GM12878 (cell line): ENCODE measurements around the gene ANKRD13C. TPM values are rescaled to one million over a fixed set of nuclear protein-coding genes. Genes with fewer than 3 reads are reported as not detected.

ENCODE experiments used
- ATAC-seq: fragments of 200-7000 bp; cut with Tn5 transposase; 3 replicates; pipeline ENCODE4 v1.9.1; 2020; ENCODE audit warnings: mild to moderate bottlenecking, moderate library complexity
- BruUV-seq: library from RNA; stranded (reverse); fragments of 400-500 nt; replicated peaks from 2 replicates; lab custom pipeline; 2021; lab: Mats Ljungman, UMichigan
- CTCF ChIA-PET: fragments of 300-600 bp; sonication (Branson Sonifier 250); formaldehyde crosslinking; extraction: SDS; loops from one replicate; lab custom pipeline; 2021; ENCODE audit warnings: inconsistent platforms; lab: Yijun Ruan, JAX
- POLR2A ChIA-PET: fragments of 350-600 bp; formaldehyde crosslinking; extraction: SDS; loops from one replicate; lab custom pipeline; 2021; ENCODE audit warnings: inconsistent platforms; lab: Charles Lee
- RAD21 ChIA-PET: fragments of 300-600 bp; sonication (Branson Sonifier 250); formaldehyde crosslinking; loops from one replicate; lab custom pipeline; 2023; ENCODE audit warnings: antibody characterized with exemption; ENCODE audit not compliant: unreplicated experiment; lab: Charles Lee
- SMC1A ChIA-PET: fragments of 300-600 bp; sonication (Branson Sonifier 250); formaldehyde crosslinking; loops from one replicate; lab custom pipeline; 2023; ENCODE audit not compliant: unreplicated experiment, uncharacterized antibody; lab: Charles Lee
- DNase-seq: peaks from one replicate; pipeline ENCODE4 v3.0.0-alpha.2; 2011; ENCODE audit warnings: low read depth, low spot score
- FAIRE-seq: peaks from 3 replicates; lab custom pipeline; 2011; peaks lifted over from hg19 to GRCh38; lab: Jason Lieb, UNC
- H2AFZ ChIP-seq: 2 replicates; pipeline ENCODE4 v1.6.0; 2011; ENCODE audit warnings: low read depth, low read length, control low read depth; ENCODE audit not compliant: control insufficient read depth
- H3K27ac ChIP-seq: 2 replicates; pipeline ENCODE4 v1.5.1; 2011; ENCODE audit warnings: control low read depth; ENCODE audit not compliant: control insufficient read depth, insufficient read depth
- H3K27me3 ChIP-seq, 2 experiments: replicated peaks in 1 of 2; 2 replicates each; pipeline versions ENCODE4 v1.6.0 to v1.6.1; 2011; ENCODE audit warnings: low read length in 1 of 2; ENCODE audit not compliant: control insufficient read depth in 2 of 2, insufficient read depth in 2 of 2
- H3K36me3 ChIP-seq, 2 experiments: 2 replicates each; pipeline ENCODE4 v1.5.1; 2011; ENCODE audit warnings: low read length in 1 of 2; ENCODE audit not compliant: control insufficient read depth in 2 of 2, insufficient read depth in 2 of 2
- H3K4me1 ChIP-seq: 2 replicates; pipeline ENCODE4 v1.6.1; 2011; ENCODE audit warnings: mild to moderate bottlenecking, low read length, moderate library complexity, mixed read lengths; ENCODE audit not compliant: control insufficient read depth, insufficient read depth
- H3K4me2 ChIP-seq: 2 replicates; pipeline ENCODE4 v1.6.0; 2011; ENCODE audit warnings: control low read depth; ENCODE audit not compliant: control insufficient read depth, insufficient read depth
- H3K4me3 ChIP-seq: fragments of 200-600 bp; sonication (generic); 2 replicates; pipeline ENCODE4 v1.5.1; 2016
- H3K79me2 ChIP-seq: 2 replicates; pipeline ENCODE4 v1.6.0; 2011; ENCODE audit warnings: low read length; ENCODE audit not compliant: control insufficient read depth, insufficient read depth
- H3K9ac ChIP-seq: 2 replicates; pipeline ENCODE4 v1.8.0; 2011; ENCODE audit warnings: low read length, control low read depth, mixed read lengths; ENCODE audit not compliant: control insufficient read depth, insufficient read depth
- H3K9me3 ChIP-seq: replicated peaks from 3 replicates; pipeline ENCODE4 v1.5.1; 2011; ENCODE audit warnings: mild to moderate bottlenecking, low read length; ENCODE audit not compliant: control insufficient read depth, insufficient read depth
- H4K20me1 ChIP-seq: 2 replicates; pipeline ENCODE4 v1.6.0; 2011; ENCODE audit not compliant: control insufficient read depth, insufficient read depth
- KLF5 ChIP-seq: fragments of 450-650 bp; IDR thresholded peaks from 2 replicates; pipeline ENCODE4 v1.6.1; 2014; ENCODE audit warnings: mild to moderate bottlenecking; ENCODE audit not compliant: partially characterized antibody
- LARP7 ChIP-seq: fragments of 450-650 bp; IDR thresholded peaks from 2 replicates; pipeline ENCODE4 v1.6.1; 2017; ENCODE audit warnings: mild to moderate bottlenecking
- TBL1XR1 ChIP-seq: IDR thresholded peaks from 2 replicates; pipeline ENCODE4 v1.6.1; 2012; ENCODE audit warnings: low read depth, low read length, improper control_type of control experiment
- in situ Hi-C: fragments of 300-500 bp; cut with MboI; formaldehyde crosslinking; loops from 9 replicates; pipeline ENCODE4 v1.14.3; 2018; ENCODE audit warnings: mixed read lengths
- intact Hi-C: fragments of 100-400 bp; cut with micrococcal nuclease; formaldehyde crosslinking; loops from one replicate; pipeline ENCODE4 v1.14.2; 2022; ENCODE audit not compliant: unreplicated experiment
- polyA plus RNA-seq, 11 experiments: library from polyadenylated mRNA; depleted of rRNA in 4 of 11; unstranded in 6 of 11; stranded (reverse) in 5 of 11; fragments of >200 nt; fragmentation: Nextera tagmentation in 4 of 11; fragmentation: Illumina TruSeq in 1 of 11; extraction: Ambion mirVana in 4 of 11; extraction: Trizol in 1 of 11; gene quantifications; 1 replicate in 1 of 11; 2 replicates in 10 of 11; pipeline versions ENCODE4 v1.2.1 to v1.2.3, GENCODE V29; 2011 to 2016; ENCODE audit warnings: inconsistent platforms in 2 of 11, missing spikeins in 2 of 11, low read depth in 1 of 11
- total RNA-seq, 4 experiments: library from RNA; depleted of rRNA in 3 of 4; stranded (reverse); fragments of >200 nt in 3 of 4; fragmentation: Illumina TruSeq in 1 of 4; extraction: Trizol in 1 of 4; gene quantifications; 2 replicates each; pipeline versions ENCODE4 v1.2.1 to v1.2.3, GENCODE V29; 2013 to 2021
- TF ChIP-seq, protein P1 (sequence below): fragments of 450-650 bp; formaldehyde crosslinking; IDR thresholded peaks from 2 replicates; pipeline ENCODE4 v1.4.0; 2020; ENCODE audit warnings: mild to moderate bottlenecking, moderate library complexity
- TF ChIP-seq, protein P2 (sequence below): IDR thresholded peaks from 2 replicates; pipeline ENCODE4 v1.6.1; 2012; ENCODE audit warnings: improper control_type of control experiment, low read depth, low read length; ENCODE audit not compliant: insufficient replicate concordance

The ANKRD13C gene
- total and polyA plus RNA-seq, 10 of the 15 experiments (the other 5 are each of a cell fraction or from before 2014, with no cell fraction given): 3.7 to 24.4 (median 14.1) TPM

DNA sequence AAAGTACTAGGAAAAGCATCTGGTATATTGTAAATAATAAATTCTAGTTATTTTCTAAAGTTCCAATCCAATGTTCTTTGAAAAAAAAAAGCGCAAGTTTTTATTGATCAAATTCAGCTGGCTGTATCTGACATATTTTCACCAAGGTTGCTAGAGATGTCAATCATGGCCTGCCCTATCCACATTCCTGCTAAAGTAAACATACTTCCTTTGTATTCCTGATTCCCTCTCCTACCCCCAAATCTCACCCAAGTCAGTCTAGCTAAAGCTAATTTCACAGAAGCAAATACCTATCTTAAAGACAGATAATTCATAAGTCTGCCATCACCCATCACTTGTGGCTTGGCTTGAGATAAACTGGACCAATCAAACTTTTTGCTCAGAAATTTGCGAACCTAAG is 21.3 kb downstream of the ANKRD13C start (continued):
- TF ChIP-seq, protein P1, sequence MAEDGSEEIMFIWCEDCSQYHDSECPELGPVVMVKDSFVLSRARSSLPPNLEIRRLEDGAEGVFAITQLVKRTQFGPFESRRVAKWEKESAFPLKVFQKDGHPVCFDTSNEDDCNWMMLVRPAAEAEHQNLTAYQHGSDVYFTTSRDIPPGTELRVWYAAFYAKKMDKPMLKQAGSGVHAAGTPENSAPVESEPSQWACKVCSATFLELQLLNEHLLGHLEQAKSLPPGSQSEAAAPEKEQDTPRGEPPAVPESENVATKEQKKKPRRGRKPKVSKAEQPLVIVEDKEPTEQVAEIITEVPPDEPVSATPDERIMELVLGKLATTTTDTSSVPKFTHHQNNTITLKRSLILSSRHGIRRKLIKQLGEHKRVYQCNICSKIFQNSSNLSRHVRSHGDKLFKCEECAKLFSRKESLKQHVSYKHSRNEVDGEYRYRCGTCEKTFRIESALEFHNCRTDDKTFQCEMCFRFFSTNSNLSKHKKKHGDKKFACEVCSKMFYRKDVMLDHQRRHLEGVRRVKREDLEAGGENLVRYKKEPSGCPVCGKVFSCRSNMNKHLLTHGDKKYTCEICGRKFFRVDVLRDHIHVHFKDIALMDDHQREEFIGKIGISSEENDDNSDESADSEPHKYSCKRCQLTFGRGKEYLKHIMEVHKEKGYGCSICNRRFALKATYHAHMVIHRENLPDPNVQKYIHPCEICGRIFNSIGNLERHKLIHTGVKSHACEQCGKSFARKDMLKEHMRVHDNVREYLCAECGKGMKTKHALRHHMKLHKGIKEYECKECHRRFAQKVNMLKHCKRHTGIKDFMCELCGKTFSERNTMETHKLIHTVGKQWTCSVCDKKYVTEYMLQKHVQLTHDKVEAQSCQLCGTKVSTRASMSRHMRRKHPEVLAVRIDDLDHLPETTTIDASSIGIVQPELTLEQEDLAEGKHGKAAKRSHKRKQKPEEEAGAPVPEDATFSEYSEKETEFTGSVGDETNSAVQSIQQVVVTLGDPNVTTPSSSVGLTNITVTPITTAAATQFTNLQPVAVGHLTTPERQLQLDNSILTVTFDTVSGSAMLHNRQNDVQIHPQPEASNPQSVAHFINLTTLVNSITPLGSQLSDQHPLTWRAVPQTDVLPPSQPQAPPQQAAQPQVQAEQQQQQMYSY (CRISPR knock-in tag): no peak

DNA sequence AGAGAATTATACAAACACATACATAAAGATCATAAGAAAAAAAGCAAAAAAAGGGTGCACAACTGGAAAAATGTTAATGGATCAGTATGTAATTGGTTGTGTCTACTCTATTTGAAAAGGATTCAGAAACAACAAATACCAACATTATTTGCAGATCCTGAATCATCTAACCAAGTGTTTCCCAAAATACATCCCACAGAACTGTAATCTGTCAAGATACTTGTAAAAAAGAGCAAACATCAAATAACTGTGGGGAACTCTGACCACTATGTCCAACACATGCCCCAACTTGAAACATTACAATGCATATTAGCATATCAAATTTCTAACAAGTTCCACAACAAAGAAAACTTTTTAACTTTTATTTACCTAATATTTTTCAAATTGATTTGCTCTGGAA is 22.6 kb downstream of the ANKRD13C start:
- CTCF ChIA-PET: no interaction called here
- TF ChIP-seq LARP7: no peak
- TF ChIP-seq, protein P2, sequence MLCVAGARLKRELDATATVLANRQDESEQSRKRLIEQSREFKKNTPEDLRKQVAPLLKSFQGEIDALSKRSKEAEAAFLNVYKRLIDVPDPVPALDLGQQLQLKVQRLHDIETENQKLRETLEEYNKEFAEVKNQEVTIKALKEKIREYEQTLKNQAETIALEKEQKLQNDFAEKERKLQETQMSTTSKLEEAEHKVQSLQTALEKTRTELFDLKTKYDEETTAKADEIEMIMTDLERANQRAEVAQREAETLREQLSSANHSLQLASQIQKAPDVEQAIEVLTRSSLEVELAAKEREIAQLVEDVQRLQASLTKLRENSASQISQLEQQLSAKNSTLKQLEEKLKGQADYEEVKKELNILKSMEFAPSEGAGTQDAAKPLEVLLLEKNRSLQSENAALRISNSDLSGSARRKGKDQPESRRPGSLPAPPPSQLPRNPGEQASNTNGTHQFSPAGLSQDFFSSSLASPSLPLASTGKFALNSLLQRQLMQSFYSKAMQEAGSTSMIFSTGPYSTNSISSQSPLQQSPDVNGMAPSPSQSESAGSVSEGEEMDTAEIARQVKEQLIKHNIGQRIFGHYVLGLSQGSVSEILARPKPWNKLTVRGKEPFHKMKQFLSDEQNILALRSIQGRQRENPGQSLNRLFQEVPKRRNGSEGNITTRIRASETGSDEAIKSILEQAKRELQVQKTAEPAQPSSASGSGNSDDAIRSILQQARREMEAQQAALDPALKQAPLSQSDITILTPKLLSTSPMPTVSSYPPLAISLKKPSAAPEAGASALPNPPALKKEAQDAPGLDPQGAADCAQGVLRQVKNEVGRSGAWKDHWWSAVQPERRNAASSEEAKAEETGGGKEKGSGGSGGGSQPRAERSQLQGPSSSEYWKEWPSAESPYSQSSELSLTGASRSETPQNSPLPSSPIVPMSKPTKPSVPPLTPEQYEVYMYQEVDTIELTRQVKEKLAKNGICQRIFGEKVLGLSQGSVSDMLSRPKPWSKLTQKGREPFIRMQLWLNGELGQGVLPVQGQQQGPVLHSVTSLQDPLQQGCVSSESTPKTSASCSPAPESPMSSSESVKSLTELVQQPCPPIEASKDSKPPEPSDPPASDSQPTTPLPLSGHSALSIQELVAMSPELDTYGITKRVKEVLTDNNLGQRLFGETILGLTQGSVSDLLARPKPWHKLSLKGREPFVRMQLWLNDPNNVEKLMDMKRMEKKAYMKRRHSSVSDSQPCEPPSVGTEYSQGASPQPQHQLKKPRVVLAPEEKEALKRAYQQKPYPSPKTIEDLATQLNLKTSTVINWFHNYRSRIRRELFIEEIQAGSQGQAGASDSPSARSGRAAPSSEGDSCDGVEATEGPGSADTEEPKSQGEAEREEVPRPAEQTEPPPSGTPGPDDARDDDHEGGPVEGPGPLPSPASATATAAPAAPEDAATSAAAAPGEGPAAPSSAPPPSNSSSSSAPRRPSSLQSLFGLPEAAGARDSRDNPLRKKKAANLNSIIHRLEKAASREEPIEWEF: no peak
- TF ChIP-seq KLF5: no peak
- no peak for TF ChIP-seq TBL1XR1
- TF ChIP-seq, all 136 proteins: peak for 0
- H3K4me3 ChIP-seq: no peak overlapping the region
- intact Hi-C loops (no loop called here), in situ Hi-C loops (no loop called here)
- H3K27ac ChIP-seq: no peak overlapping the region
- H3K79me2 ChIP-seq: no peaks in the 10 kb centered on the region; the same call in 1 of the 2 replicates
- H3K36me3 ChIP-seq: peaks cover 2 to 3% of the 10 kb centered on the region in 2 experiments; a peak in 1 of 4 replicates
- H2AFZ ChIP-seq: no peak overlapping the region
- no TSS peak for BruUV-seq
- RAD21 ChIA-PET: no interaction called here
- no peak overlapping the region for H3K9ac ChIP-seq
- no peaks in the 10 kb centered on the region for H3K4me1 ChIP-seq
- no peak overlapping the region for H3K4me2 ChIP-seq
- ATAC-seq (no peak), FAIRE-seq (no peak), DNase-seq (no peak)
- POLR2A ChIA-PET: no interaction called here
- H4K20me1 ChIP-seq: no peaks in the 10 kb centered on the region
- no peaks in the 10 kb centered on the region for H3K27me3 ChIP-seq
- SMC1A ChIA-PET: no interaction called here
- no peaks in the 10 kb centered on the region for H3K9me3 ChIP-seq
